Ovary (tissue), 9 donors: ENCODE measurements around the gene RWDD4. TPM values are rescaled to one million over a fixed set of nuclear protein-coding genes. Genes with fewer than 3 reads are reported as not detected.

Experiments
- DNase-seq, 5 donors: peaks; one replicate each; pipeline ENCODE4 v3.0.0-alpha.2; 2019 to 2020
- H3K27ac ChIP-seq, 2 donors: fragments of 200-600 bp; one replicate each; pipeline versions ENCODE4 v1.5.1 to v1.8.0; 2019 to 2022
- H3K27me3 ChIP-seq: fragments of 200-600 bp; one replicate; pipeline ENCODE4 v1.8.0; 2022
- H3K36me3 ChIP-seq: fragments of 200-600 bp; sonication (generic); one replicate; pipeline ENCODE4 v1.5.1; 2019
- H3K4me1 ChIP-seq: one replicate; pipeline ENCODE4 v1.8.1; 2013; ENCODE audit warnings: mild to moderate bottlenecking, moderate library complexity; ENCODE audit not compliant: insufficient read depth
- H3K4me3 ChIP-seq: fragments of 200-600 bp; sonication (generic); one replicate; pipeline ENCODE4 v1.5.1; 2017
- H3K9me3 ChIP-seq, 2 donors: fragments of 200-600 bp in 1 of 2; sonication (generic) in 1 of 2; one replicate each; pipeline versions ENCODE4 v1.5.1 to v1.8.1; 2013 to 2019; ENCODE audit warnings: mild to moderate bottlenecking in 1 of 2, moderate library complexity in 1 of 2
- EP300 ChIP-seq: sonication (generic); formaldehyde crosslinking; IDR thresholded peaks from one replicate; pipeline ENCODE4 v1.6.1; 2017; ENCODE audit warnings: antibody characterized with exemption
- POLR2A ChIP-seq: fragments of 450-650 bp; IDR thresholded peaks from one replicate; pipeline ENCODE4 v1.6.1; 2017; ENCODE audit warnings: antibody characterized with exemption, mild to moderate bottlenecking, moderate library complexity
- WGBS, 3 donors: extraction: QIAGEN DNeasy Blood & Tissue Kit in 1 of 3; methylation state at CpG; one replicate each; pipeline versions ENCODE4 v1.1.5 to v1.1.7; 2013 to 2017; 5-methylcytosine and 5-hydroxymethylcytosine counted together
- intact Hi-C, 4 donors: fragments of 100-400 bp; cut with DNase I; formaldehyde crosslinking; loops; one replicate each; pipeline versions ENCODE4 v1.11.0 to v1.15.1; 2022 to 2023
- polyA plus RNA-seq, 2 donors: library from polyadenylated mRNA; stranded (reverse); fragments of 200-250 nt in 1 of 2; fragments of 350-450 nt in 1 of 2; fragmentation: Illumina TruSeq in 1 of 2; extraction: RNeasy Lipid Tissue Mini Kit (QIAGEN cat#74804) in 1 of 2; gene quantifications; one replicate each; pipeline ENCODE4 v1.2.3, GENCODE V29; 2013 to 2014
- total RNA-seq, 7 donors: library from RNA; depleted of rRNA in 2 of 7; stranded (reverse); fragments of >200 nt in 2 of 7; fragmentation: NEBNext Ultra II Directional in 3 of 7; extraction: Animal tissue kit (Norgen Biotek cat#: 25700) in 3 of 7; gene quantifications; one replicate each; pipeline versions ENCODE4 v1.1.0 to v1.2.4, GENCODE V29; 2016 to 2023
- TF ChIP-seq, protein P1 (sequence below), 3 donors: fragments of 450-650 bp in 2 of 3; fragments of 200-600 bp in 1 of 3; IDR thresholded peaks; one replicate each; pipeline versions ENCODE4 v1.5.1 to v1.8.0; 2016 to 2022; ENCODE audit warnings: antibody characterized with exemption in 3 of 3, mild to moderate bottlenecking in 1 of 3
- donor health status: DM: no; HTN: no; CAD: no; lungs with moderate emphysema.
- donor health status: DM: no; HTN: no; CAD: no.
- donor health status: Bipolar disorder and iron deficiency.
- donor health status: DM: yes; HTN: yes; CAD: no.
- donor health status: DM: no; HTN: no; CAD: no.
- donor health status: DM: yes; HTN: yes; CAD: no.

Gene RWDD4
- total and polyA plus RNA-seq, 9 donors, result 29.0 to 63.5 (median 37.8) TPM

DNA sequence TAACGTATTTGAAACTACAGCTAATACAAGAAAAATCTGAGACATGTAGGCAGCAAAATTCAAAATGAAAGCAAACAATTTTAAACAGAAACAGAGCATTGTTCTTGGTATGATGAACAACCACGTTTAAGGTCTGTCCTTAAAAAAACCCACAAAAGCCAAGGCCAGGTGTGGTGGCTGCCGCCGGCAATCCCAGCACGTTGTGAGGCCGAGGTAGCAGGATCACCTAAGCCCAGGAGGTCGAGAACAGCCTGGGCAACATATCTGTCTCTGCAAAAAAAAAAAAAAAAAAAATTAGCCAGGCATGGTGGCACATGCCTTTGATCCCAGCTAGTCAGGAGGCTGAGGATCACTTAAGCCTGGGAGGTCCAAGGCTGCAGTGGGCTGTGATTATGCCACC, 13.7 kb downstream of the RWDD4 start:
- TF ChIP-seq EP300, result no peak
- no peak for TF ChIP-seq POLR2A
- TF ChIP-seq, protein P1, sequence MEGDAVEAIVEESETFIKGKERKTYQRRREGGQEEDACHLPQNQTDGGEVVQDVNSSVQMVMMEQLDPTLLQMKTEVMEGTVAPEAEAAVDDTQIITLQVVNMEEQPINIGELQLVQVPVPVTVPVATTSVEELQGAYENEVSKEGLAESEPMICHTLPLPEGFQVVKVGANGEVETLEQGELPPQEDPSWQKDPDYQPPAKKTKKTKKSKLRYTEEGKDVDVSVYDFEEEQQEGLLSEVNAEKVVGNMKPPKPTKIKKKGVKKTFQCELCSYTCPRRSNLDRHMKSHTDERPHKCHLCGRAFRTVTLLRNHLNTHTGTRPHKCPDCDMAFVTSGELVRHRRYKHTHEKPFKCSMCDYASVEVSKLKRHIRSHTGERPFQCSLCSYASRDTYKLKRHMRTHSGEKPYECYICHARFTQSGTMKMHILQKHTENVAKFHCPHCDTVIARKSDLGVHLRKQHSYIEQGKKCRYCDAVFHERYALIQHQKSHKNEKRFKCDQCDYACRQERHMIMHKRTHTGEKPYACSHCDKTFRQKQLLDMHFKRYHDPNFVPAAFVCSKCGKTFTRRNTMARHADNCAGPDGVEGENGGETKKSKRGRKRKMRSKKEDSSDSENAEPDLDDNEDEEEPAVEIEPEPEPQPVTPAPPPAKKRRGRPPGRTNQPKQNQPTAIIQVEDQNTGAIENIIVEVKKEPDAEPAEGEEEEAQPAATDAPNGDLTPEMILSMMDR (IDR thresholded peaks at IDR 0.05), result no peak
- Histone ChIP-seq H3K27ac (peak overlapping the region in 1 of 2 donors; percentile 14), H3K9me3 (no peaks in the 10 kb centered on the region), H3K27me3 (no peaks in the 10 kb centered on the region), H3K4me3 (no peak overlapping the region), H3K4me1 (peaks cover 2% of the 10 kb centered on the region), H3K36me3 (no peaks in the 10 kb centered on the region)
- intact Hi-C loops, result no loop called here
- WGBS, 3 donors, result 16 to 62% (median 19%) methylated on average over 7 of the region's 7 CpGs
- no peak for DNase-seq

DNA sequence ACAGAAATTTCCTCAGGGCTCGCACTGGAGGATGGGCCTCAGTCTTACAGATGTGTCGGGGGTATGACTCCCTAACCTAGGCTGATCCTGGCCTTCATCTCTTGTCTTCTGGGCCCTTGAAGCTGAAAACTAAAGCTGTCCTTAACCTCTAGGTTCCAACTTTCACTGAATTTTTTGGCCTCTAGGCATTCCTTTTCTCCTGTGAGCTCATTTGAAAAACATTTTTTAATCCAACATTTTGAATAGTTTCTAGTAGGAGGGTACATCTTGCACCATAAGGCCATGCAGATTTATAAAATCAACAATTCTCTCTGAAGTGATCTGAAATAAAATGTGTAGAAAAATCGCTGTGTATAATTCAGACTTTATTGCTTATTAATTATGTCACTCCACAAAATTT, 19.7 kb downstream of the RWDD4 start:
- no peak for TF ChIP-seq POLR2A
- no peak for TF ChIP-seq EP300
- TF ChIP-seq, protein P1 (IDR thresholded peaks at IDR 0.05), result no peak
- peak overlapping the region; percentile 62 to 96 for H3K27ac ChIP-seq
- H3K4me1 ChIP-seq, result peaks cover 13% of the 10 kb centered on the region
- H3K4me3 ChIP-seq, result no peak overlapping the region
- no peaks in the 10 kb centered on the region for H3K27me3 ChIP-seq
- intact Hi-C loops, result no loop called here
- 16 to 35% (median 17%) methylated on average over 3 of the region's 3 CpGs for WGBS, 3 donors
- no peaks in the 10 kb centered on the region for H3K36me3 ChIP-seq
- no peaks in the 10 kb centered on the region for H3K9me3 ChIP-seq
- DNase-seq, result peak in 1 of 5 donors; percentile 20

DNA sequence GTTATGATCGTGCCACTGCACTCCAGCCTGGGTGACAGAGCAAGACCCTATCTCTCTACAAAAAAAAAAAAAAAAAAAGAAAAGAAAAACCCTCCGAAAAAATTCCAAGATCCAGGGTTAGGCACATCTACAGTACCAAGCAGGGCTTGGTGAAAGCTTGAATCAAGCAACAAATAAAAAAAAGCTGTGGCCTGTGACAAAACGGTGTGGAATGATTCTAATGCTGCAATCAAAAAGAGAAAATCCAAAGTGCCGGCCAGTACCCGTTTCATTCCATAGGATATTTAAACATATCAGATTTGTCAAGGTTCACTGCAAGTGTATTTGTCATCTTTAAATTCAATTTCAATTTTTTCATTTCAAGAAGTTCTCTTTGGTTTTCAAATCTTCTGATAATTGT, 20.5 kb downstream of the RWDD4 start:
- no peaks in the 10 kb centered on the region for H3K36me3 ChIP-seq
- H3K27me3 ChIP-seq, result no peaks in the 10 kb centered on the region
- TF ChIP-seq POLR2A, result no peak
- TF ChIP-seq, protein P1 (IDR thresholded peaks at IDR 0.05), result no peak
- TF ChIP-seq EP300, result no peak
- H3K27ac ChIP-seq, result peak overlapping the region in 1 of 2 donors; percentile 96
- H3K4me3 ChIP-seq, result no peak overlapping the region
- DNase-seq, result peak in 1 of 5 donors; percentile 9
- intact Hi-C loops, result no loop called here
- WGBS, 3 donors, result 39 to 69% (median 48%) methylated on average over 5 of the region's 5 CpGs
- peaks cover 13% of the 10 kb centered on the region for H3K4me1 ChIP-seq
- no peaks in the 10 kb centered on the region for H3K9me3 ChIP-seq

DNA sequence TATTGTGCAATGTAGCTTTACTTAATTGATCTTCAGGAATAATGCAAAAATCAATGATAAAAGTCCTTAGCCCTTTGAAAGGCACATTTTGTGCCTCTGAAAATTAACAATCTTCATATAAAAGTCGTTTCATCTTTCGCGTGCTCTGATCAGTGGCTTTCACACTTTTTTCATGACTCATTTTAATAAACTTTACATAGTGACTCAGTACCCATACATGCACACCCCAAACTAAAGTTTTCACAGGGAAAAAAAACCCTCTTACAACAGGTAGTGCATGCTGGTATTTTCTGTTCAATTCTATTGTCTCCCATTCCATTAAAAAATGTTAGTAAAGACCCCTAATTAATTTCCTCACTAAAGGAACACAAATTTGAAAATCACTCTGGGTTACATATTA, 21.5 kb downstream of the RWDD4 start:
- H3K9me3 ChIP-seq, result no peaks in the 10 kb centered on the region
- WGBS, 3 donors, result 25 to 48% (median 40%) methylated on average over 3 of the region's 3 CpGs
- TF ChIP-seq EP300, result no peak
- TF ChIP-seq, protein P1 (IDR thresholded peaks at IDR 0.05), result no peak
- no peak for TF ChIP-seq POLR2A
- intact Hi-C loops, result no loop called here
- no peak for DNase-seq
- peaks cover 19% of the 10 kb centered on the region for H3K4me1 ChIP-seq
- H3K36me3 ChIP-seq, result no peaks in the 10 kb centered on the region
- no peaks in the 10 kb centered on the region for H3K27me3 ChIP-seq
- no peak overlapping the region for H3K4me3 ChIP-seq
- peak overlapping the region in 1 of 2 donors; percentile 96 for H3K27ac ChIP-seq
